ENCODE measurements around the gene TAS2R43.
"Not testable (repeated sequence)": the region's sequence is repeated elsewhere in the genome, so short reads cannot be mapped to it uniquely, and the experiment has no call there.

DNA sequence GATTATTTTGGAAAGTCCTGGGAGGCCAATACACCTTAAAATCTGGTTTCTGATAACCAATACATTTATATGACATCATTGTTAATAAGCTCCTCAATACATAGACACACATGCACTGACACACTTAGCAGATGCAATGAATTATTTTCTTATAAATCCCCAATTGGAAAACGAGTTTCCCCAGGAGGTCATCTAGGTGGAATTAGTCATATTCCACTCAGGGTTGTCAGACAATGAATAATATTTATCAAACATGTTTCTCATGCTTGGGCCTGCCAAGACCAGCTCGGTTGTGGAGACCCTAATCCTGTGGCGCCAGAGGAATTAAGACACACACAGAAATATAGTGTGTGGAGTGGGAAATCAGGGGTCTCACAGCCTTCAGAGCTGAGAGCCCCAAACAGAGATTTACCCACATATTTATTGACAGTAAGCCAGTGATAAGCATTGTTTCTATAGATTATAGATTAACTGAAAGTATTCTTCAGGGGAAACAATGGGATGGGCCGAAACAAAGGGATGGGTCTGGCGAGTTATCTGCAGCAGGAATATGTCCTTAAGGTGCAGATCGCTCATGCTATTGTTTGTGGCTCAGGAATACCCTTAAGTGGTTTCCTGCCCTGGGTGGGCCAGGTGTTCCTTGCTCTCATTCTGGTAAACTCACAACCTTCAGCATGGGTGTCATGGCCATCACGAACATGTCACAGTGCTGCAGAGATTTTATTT is 42.1 kb downstream of the TAS2R43 start:
- TF ChIP-seq, protein P1, sequence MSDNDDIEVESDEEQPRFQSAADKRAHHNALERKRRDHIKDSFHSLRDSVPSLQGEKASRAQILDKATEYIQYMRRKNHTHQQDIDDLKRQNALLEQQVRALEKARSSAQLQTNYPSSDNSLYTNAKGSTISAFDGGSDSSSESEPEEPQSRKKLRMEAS (IDR thresholded peaks at IDR 0.05), result not testable (repeated sequence)
- not testable (repeated sequence) for TF ChIP-seq CTCF (IDR thresholded peaks at IDR 0.05; ENCODE audit: control extremely low read depth in 1 of 3, insufficient read depth in 1 of 3, low read depth in 1 of 3, low read length in 3 of 3); GTF2F1 (IDR thresholded peaks at IDR 0.05; ENCODE audit: borderline replicate concordance, low read depth, low read length); RXRA (IDR thresholded peaks at IDR 0.05; ENCODE audit: insufficient read depth, low read depth, low read length); POU5F1 (IDR thresholded peaks at IDR 0.05; ENCODE audit: low read depth, low read length); FOSL1 (IDR thresholded peaks at IDR 0.05; ENCODE audit: insufficient read depth, low read depth, low read length); RNF2 (IDR thresholded peaks at IDR 0.05; ENCODE audit: borderline replicate concordance, low read depth, low read length, missing control alignments, poor library complexity, severe bottlenecking); POLR2AphosphoS5 (IDR thresholded peaks at IDR 0.05; ENCODE audit: low read depth, low read length); TAF1 (IDR thresholded peaks at IDR 0.05; ENCODE audit: low read depth, low read length); KDM4A (IDR thresholded peaks at IDR 0.05; ENCODE audit: low read depth, low read length, severe bottlenecking)

Measured in H1 (cell line).